K562 (cell line): ENCODE results near the gene GYG1. TPM values are rescaled to one million over a fixed set of nuclear protein-coding genes. Genes with fewer than 3 reads are reported as not detected.

Experiments
- FOXP1 ChIP-seq: sonication (generic); formaldehyde crosslinking; IDR thresholded peaks from 2 replicates; pipeline ENCODE4 v1.8.0; 2022; ENCODE audit warnings: mild to moderate bottlenecking, missing genetic modification reagents
- POLR2B ChIP-seq: fragments of 450-650 bp; IDR thresholded peaks from 2 replicates; pipeline ENCODE4 v1.6.1; 2018; ENCODE audit warnings: low read depth; ENCODE audit not compliant: partially characterized antibody
- SETDB1 ChIP-seq: IDR thresholded peaks from one replicate; pipeline ENCODE4 v1.6.1; 2012; ENCODE audit warnings: low read length, control low read depth, inconsistent platforms
- TCFL5 ChIP-seq: fragments of 250-450 bp; sonication (Bioruptor Pico); conservative IDR thresholded peaks from 2 replicates; pipeline ENCODE4 v1.6.1; 2021; ENCODE audit warnings: mild to moderate bottlenecking, moderate library complexity, matching md5 sums
- polyA plus RNA-seq, 8 experiments: library from polyadenylated mRNA; depleted of rRNA in 4 of 8; stranded (reverse) in 5 of 8; unstranded in 3 of 8; fragments of >200 nt; fragmentation: Nextera tagmentation in 2 of 8; fragmentation: Illumina TruSeq in 1 of 8; extraction: Ambion mirVana in 2 of 8; extraction: Trizol in 1 of 8; gene quantifications; 2 replicates each; pipeline versions ENCODE4 v1.2.1 to v1.2.3, GENCODE V29; 2011 to 2014; ENCODE audit warnings: inconsistent platforms in 1 of 8, missing spikeins in 1 of 8
- total RNA-seq, 7 experiments: library from RNA; depleted of rRNA in 6 of 7; stranded (reverse); fragments of >200 nt in 6 of 7; fragmentation: Illumina TruSeq in 2 of 7; extraction: Trizol in 2 of 7; gene quantifications; 2 replicates each; pipeline versions ENCODE4 v1.2.1 to v1.2.3, GENCODE V29; 2011 to 2021; ENCODE audit warnings: low replicate concordance in 1 of 7
- TF ChIP-seq, protein P1 (sequence below): fragments of 450-650 bp; IDR thresholded peaks from 2 replicates; pipeline ENCODE4 v1.6.1; 2016; ENCODE audit warnings: mild to moderate bottlenecking, moderate library complexity
- TF ChIP-seq, protein P2 (sequence below): sonication (generic); formaldehyde crosslinking; IDR thresholded peaks from 2 replicates; pipeline ENCODE4 v1.8.1; 2023; ENCODE audit warnings: mild to moderate bottlenecking, missing genetic modification reagents
- TF ChIP-seq, protein P3 (sequence below): sonication (generic); formaldehyde crosslinking; IDR thresholded peaks from 2 replicates; pipeline ENCODE4 v1.8.0; 2022; ENCODE audit warnings: missing genetic modification reagents, mild to moderate bottlenecking, borderline replicate concordance

The GYG1 gene
- total and polyA plus RNA-seq, 9 of the 15 experiments (the other 6 are each of a cell fraction or from before 2014, with no cell fraction given), result 14.6 to 38.4 (median 24.6) TPM

DNA sequence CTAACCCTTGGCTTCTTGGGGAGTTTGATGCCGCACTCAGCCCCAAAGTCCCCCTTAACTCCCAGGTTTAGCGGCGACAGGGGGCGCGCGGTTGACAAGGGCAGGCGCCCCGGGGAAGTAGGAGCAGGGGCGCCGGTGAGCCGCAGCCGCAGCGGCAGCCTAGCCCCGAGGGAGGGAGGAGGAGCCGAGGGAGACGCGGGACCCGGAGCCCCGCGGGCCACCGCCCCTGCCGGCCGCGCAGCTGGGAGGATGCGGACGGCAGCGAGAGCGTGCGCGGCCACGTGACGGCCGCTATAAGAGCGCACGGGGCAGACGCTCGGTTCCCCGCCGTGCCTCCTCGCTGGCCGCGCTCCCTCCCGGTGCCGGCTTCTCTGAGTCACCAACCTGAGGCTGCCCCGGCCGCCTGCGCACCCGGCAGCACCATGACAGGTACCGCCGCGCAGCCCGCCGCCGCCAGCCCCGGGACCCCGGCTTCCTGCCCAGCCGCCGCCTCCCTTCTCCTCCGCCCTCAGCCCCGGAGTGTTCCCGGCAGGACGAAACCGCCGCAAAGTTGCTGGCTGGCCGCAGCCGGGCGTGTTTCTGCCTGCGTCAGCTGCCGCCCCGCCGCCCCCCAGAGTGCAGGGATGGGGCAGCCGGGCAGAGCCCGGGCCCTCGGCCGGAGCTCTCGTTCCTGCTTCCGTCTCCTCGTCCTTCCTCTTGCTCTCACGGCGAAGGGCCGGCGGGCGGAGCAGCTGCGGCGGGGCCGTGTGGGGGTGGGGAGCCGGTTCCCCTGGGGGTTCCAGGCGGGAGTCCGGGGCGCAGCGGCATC, at the start of gene GYG1 (continued):
- TF ChIP-seq, protein P1, sequence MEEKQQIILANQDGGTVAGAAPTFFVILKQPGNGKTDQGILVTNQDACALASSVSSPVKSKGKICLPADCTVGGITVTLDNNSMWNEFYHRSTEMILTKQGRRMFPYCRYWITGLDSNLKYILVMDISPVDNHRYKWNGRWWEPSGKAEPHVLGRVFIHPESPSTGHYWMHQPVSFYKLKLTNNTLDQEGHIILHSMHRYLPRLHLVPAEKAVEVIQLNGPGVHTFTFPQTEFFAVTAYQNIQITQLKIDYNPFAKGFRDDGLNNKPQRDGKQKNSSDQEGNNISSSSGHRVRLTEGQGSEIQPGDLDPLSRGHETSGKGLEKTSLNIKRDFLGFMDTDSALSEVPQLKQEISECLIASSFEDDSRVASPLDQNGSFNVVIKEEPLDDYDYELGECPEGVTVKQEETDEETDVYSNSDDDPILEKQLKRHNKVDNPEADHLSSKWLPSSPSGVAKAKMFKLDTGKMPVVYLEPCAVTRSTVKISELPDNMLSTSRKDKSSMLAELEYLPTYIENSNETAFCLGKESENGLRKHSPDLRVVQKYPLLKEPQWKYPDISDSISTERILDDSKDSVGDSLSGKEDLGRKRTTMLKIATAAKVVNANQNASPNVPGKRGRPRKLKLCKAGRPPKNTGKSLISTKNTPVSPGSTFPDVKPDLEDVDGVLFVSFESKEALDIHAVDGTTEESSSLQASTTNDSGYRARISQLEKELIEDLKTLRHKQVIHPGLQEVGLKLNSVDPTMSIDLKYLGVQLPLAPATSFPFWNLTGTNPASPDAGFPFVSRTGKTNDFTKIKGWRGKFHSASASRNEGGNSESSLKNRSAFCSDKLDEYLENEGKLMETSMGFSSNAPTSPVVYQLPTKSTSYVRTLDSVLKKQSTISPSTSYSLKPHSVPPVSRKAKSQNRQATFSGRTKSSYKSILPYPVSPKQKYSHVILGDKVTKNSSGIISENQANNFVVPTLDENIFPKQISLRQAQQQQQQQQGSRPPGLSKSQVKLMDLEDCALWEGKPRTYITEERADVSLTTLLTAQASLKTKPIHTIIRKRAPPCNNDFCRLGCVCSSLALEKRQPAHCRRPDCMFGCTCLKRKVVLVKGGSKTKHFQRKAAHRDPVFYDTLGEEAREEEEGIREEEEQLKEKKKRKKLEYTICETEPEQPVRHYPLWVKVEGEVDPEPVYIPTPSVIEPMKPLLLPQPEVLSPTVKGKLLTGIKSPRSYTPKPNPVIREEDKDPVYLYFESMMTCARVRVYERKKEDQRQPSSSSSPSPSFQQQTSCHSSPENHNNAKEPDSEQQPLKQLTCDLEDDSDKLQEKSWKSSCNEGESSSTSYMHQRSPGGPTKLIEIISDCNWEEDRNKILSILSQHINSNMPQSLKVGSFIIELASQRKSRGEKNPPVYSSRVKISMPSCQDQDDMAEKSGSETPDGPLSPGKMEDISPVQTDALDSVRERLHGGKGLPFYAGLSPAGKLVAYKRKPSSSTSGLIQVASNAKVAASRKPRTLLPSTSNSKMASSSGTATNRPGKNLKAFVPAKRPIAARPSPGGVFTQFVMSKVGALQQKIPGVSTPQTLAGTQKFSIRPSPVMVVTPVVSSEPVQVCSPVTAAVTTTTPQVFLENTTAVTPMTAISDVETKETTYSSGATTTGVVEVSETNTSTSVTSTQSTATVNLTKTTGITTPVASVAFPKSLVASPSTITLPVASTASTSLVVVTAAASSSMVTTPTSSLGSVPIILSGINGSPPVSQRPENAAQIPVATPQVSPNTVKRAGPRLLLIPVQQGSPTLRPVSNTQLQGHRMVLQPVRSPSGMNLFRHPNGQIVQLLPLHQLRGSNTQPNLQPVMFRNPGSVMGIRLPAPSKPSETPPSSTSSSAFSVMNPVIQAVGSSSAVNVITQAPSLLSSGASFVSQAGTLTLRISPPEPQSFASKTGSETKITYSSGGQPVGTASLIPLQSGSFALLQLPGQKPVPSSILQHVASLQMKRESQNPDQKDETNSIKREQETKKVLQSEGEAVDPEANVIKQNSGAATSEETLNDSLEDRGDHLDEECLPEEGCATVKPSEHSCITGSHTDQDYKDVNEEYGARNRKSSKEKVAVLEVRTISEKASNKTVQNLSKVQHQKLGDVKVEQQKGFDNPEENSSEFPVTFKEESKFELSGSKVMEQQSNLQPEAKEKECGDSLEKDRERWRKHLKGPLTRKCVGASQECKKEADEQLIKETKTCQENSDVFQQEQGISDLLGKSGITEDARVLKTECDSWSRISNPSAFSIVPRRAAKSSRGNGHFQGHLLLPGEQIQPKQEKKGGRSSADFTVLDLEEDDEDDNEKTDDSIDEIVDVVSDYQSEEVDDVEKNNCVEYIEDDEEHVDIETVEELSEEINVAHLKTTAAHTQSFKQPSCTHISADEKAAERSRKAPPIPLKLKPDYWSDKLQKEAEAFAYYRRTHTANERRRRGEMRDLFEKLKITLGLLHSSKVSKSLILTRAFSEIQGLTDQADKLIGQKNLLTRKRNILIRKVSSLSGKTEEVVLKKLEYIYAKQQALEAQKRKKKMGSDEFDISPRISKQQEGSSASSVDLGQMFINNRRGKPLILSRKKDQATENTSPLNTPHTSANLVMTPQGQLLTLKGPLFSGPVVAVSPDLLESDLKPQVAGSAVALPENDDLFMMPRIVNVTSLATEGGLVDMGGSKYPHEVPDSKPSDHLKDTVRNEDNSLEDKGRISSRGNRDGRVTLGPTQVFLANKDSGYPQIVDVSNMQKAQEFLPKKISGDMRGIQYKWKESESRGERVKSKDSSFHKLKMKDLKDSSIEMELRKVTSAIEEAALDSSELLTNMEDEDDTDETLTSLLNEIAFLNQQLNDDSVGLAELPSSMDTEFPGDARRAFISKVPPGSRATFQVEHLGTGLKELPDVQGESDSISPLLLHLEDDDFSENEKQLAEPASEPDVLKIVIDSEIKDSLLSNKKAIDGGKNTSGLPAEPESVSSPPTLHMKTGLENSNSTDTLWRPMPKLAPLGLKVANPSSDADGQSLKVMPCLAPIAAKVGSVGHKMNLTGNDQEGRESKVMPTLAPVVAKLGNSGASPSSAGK, result peak; percentile 54; the same call in 1 of the 2 replicates
- no peak for TF ChIP-seq SETDB1
- TF ChIP-seq TCFL5 (CRISPR knock-in tag), result no peak
- TF ChIP-seq FOXP1 (CRISPR knock-in tag), result peak; percentile 46; the same call in 1 of the 2 replicates
- peak; percentile 35 for TF ChIP-seq POLR2B
- TF ChIP-seq, protein P2, sequence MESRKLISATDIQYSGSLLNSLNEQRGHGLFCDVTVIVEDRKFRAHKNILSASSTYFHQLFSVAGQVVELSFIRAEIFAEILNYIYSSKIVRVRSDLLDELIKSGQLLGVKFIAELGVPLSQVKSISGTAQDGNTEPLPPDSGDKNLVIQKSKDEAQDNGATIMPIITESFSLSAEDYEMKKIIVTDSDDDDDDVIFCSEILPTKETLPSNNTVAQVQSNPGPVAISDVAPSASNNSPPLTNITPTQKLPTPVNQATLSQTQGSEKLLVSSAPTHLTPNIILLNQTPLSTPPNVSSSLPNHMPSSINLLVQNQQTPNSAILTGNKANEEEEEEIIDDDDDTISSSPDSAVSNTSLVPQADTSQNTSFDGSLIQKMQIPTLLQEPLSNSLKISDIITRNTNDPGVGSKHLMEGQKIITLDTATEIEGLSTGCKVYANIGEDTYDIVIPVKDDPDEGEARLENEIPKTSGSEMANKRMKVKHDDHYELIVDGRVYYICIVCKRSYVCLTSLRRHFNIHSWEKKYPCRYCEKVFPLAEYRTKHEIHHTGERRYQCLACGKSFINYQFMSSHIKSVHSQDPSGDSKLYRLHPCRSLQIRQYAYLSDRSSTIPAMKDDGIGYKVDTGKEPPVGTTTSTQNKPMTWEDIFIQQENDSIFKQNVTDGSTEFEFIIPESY (CRISPR knock-in tag), result no peak; the same call in 1 of the 2 replicates
- TF ChIP-seq, protein P3, sequence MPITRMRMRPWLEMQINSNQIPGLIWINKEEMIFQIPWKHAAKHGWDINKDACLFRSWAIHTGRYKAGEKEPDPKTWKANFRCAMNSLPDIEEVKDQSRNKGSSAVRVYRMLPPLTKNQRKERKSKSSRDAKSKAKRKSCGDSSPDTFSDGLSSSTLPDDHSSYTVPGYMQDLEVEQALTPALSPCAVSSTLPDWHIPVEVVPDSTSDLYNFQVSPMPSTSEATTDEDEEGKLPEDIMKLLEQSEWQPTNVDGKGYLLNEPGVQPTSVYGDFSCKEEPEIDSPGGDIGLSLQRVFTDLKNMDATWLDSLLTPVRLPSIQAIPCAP, result no peak
